Thyroid gland (tissue), 4 donors: Measurements from ENCODE around the gene SYNM.

ENCODE experiments used
- POLR2A ChIP-seq, 2 donors: fragments of 450-650 bp; IDR thresholded peaks; one replicate each; pipeline ENCODE4 v1.6.1; 2017; ENCODE audit warnings: antibody characterized with exemption in 2 of 2, mild to moderate bottlenecking in 2 of 2, moderate library complexity in 1 of 2
- TF ChIP-seq, protein P1 (sequence below), 6 experiments: fragments of 200-600 bp in 3 of 6; fragments of 450-650 bp in 3 of 6; sonication (generic) in 3 of 6; IDR thresholded peaks; one replicate each; pipeline ENCODE4 v1.5.1; 2016 to 2019; ENCODE audit warnings: antibody characterized with exemption in 6 of 6, mild to moderate bottlenecking in 2 of 6, inconsistent platforms in 1 of 6, moderate library complexity in 1 of 6

GRCh38 chr15:99082798-99083197 lies 22.1 kb upstream of the SYNM start:
- TF ChIP-seq, protein P1, sequence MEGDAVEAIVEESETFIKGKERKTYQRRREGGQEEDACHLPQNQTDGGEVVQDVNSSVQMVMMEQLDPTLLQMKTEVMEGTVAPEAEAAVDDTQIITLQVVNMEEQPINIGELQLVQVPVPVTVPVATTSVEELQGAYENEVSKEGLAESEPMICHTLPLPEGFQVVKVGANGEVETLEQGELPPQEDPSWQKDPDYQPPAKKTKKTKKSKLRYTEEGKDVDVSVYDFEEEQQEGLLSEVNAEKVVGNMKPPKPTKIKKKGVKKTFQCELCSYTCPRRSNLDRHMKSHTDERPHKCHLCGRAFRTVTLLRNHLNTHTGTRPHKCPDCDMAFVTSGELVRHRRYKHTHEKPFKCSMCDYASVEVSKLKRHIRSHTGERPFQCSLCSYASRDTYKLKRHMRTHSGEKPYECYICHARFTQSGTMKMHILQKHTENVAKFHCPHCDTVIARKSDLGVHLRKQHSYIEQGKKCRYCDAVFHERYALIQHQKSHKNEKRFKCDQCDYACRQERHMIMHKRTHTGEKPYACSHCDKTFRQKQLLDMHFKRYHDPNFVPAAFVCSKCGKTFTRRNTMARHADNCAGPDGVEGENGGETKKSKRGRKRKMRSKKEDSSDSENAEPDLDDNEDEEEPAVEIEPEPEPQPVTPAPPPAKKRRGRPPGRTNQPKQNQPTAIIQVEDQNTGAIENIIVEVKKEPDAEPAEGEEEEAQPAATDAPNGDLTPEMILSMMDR (IDR thresholded peaks at IDR 0.05), result no peak
- TF ChIP-seq POLR2A (IDR thresholded peaks at IDR 0.05), result no peak
